SH-SY5Y (cell line): ENCODE data around the gene WDFY4.

Source experiments
- GATA2 ChIP-seq: IDR thresholded peaks from 2 replicates; pipeline ENCODE4 v1.6.1; 2011; ENCODE audit warnings: mild to moderate bottlenecking, low read depth, low read length
- GATA3 ChIP-seq: IDR thresholded peaks from 2 replicates; pipeline ENCODE4 v1.6.1; 2011; ENCODE audit warnings: low read depth, mild to moderate bottlenecking, low read length, moderate library complexity

DNA sequence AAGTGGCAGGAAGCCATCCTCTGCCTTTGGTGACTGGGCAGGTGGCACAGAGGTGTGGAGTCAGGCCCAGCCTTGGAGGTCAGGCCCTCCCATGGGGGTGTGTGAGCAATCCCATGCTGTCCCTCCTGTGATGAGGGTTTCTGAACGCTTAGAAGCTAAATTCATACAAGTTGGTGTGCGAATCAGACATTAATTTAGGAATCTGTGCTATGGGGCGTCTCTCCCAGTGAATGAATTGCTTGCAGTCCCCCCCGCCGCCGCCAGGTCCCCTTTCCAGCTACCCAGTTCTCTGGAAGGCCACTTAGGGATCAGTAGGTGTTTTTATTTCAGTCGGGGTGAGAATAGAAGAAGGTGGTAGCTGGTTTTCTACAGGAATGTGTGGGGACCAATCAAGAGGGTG lies 217.4 kb downstream of the WDFY4 start:
- no peak for TF ChIP-seq GATA2
- no peak for TF ChIP-seq GATA3
